ENCODE measurements around the gene KIAA1328.

DNA sequence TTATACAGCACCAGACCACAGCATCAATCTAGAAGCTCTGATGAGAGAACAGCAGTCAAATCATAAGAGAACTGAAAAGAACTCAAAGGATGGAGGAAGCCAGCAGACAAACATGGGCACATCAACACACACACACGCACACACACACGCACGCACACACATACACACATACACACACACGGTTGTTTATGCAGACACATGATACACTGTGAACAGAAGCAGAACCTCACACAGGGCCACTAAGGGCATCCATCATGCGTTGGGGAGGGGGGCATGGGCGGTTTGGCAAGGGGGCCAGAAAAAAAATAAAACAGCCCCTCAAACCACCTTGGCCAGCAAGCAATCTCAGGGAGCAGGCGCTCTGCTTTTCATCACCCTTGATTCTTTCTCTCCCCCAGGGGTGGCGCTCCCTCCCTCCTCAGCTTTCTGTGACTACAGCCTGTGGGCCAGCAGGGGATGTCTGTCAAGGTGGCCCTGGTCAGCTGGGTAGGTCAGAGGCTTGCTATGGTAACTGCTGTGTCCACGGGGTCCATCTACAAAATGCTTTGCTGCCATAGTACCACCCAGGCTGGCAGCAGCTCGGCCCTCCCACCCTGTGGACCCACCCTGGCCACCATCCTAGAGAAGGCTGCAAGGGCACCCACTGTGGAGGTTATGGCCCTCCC is 418.7 kb downstream of the KIAA1328 start:
- TF ChIP-seq, protein P1, sequence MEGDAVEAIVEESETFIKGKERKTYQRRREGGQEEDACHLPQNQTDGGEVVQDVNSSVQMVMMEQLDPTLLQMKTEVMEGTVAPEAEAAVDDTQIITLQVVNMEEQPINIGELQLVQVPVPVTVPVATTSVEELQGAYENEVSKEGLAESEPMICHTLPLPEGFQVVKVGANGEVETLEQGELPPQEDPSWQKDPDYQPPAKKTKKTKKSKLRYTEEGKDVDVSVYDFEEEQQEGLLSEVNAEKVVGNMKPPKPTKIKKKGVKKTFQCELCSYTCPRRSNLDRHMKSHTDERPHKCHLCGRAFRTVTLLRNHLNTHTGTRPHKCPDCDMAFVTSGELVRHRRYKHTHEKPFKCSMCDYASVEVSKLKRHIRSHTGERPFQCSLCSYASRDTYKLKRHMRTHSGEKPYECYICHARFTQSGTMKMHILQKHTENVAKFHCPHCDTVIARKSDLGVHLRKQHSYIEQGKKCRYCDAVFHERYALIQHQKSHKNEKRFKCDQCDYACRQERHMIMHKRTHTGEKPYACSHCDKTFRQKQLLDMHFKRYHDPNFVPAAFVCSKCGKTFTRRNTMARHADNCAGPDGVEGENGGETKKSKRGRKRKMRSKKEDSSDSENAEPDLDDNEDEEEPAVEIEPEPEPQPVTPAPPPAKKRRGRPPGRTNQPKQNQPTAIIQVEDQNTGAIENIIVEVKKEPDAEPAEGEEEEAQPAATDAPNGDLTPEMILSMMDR (IDR thresholded peaks at IDR 0.05) = no peak
- TF ChIP-seq POLR2A (IDR thresholded peaks at IDR 0.05) = no peak

Measured in tibial nerve (tissue), 3 donors.